Lower leg skin (tissue), 3 donors: ENCODE data around the gene HPS4.

ENCODE experiments used
- CTCF ChIP-seq, 3 donors: fragments of 450-650 bp; IDR thresholded peaks; one replicate each; pipeline ENCODE4 v1.5.1; 2016; ENCODE audit warnings: antibody characterized with exemption in 3 of 3, mild to moderate bottlenecking in 3 of 3, moderate library complexity in 2 of 3
- POLR2A ChIP-seq, 2 donors: fragments of 450-650 bp; IDR thresholded peaks; one replicate each; pipeline ENCODE4 v1.6.1; 2016 to 2017; ENCODE audit warnings: antibody characterized with exemption in 2 of 2, mild to moderate bottlenecking in 1 of 2, moderate library complexity in 1 of 2

- no peak for TF ChIP-seq CTCF (IDR thresholded peaks at IDR 0.05)
- no peak for TF ChIP-seq POLR2A (IDR thresholded peaks at IDR 0.05)
Measured at GRCh38 chr22:26444777-26445176, 38.8 kb downstream of the HPS4 start.
